ENCODE measurements around the gene ALG12. TPM values are rescaled to one million over a fixed set of nuclear protein-coding genes. Genes with fewer than 3 reads are reported as not detected.

ALG12 gene
- total and polyA plus RNA-seq, 9 donors = 3.5 to 19.2 (median 13.7) TPM

DNA sequence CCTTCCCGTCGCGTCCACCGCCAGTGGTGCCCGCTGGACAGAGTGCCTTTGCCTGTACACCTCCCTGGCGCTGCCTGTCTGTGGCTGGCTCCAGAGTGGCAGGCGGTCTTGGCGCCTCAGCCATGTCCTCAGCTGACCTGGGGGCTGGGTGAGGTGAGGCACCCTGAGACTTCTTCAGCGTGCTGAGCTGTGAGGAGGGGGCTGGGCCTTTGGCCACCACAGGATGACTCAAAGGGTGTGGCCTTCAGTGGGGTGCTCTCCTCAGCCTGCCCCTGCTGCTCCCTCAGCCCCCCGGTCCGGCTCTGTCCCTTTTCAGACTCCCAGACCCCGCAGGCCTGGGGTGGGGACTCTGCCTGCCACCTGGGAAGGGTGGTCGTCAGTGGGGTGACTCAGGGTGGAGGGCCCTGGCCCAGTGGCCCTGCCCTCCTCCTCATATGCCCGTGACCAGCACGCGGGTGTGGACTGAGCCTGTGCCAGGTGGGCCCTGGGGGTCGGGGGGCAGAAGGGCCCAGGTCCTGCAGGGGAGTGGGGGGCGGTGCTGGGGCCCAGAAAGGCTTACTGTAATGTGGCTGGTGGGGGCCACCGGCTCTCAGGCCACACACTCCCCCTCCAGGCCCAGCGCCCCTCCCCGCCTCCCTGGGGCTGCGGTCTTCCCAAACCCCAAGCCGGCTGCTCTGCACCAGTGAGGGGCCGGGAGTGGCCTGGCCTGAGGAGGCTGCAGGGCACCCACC is 16.1 kb upstream of the ALG12 start:
- H3K9me3 ChIP-seq = no peaks in the 10 kb centered on the region
- intact Hi-C loops (cut with DNase I) = loop anchor here in 3 of 4 donors (5.0 kb wide), 2 partner anchors 33 to 38 kb away; no protein-coding TSS in a partner anchor
- no peak for TF ChIP-seq POLR2A (IDR thresholded peaks at IDR 0.05)
- TF ChIP-seq, protein P1, sequence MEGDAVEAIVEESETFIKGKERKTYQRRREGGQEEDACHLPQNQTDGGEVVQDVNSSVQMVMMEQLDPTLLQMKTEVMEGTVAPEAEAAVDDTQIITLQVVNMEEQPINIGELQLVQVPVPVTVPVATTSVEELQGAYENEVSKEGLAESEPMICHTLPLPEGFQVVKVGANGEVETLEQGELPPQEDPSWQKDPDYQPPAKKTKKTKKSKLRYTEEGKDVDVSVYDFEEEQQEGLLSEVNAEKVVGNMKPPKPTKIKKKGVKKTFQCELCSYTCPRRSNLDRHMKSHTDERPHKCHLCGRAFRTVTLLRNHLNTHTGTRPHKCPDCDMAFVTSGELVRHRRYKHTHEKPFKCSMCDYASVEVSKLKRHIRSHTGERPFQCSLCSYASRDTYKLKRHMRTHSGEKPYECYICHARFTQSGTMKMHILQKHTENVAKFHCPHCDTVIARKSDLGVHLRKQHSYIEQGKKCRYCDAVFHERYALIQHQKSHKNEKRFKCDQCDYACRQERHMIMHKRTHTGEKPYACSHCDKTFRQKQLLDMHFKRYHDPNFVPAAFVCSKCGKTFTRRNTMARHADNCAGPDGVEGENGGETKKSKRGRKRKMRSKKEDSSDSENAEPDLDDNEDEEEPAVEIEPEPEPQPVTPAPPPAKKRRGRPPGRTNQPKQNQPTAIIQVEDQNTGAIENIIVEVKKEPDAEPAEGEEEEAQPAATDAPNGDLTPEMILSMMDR (IDR thresholded peaks at IDR 0.05) = no peak
- TF ChIP-seq EP300 (IDR thresholded peaks at IDR 0.05) = no peak
- DNase-seq = peak; percentile 63 to 73 (median 70)
- 74 to 81% (median 75%) methylated on average over 19 to 24 of the region's 24 CpGs for WGBS, 3 donors
- peak overlapping the region; percentile 77 to 95 for H3K27ac ChIP-seq
- H3K27me3 ChIP-seq = no peaks in the 10 kb centered on the region
- H3K4me1 ChIP-seq (ENCODE audit: insufficient read depth) = peaks cover 15% of the 10 kb centered on the region
- no peak overlapping the region for H3K4me3 ChIP-seq
- H3K36me3 ChIP-seq = no peaks in the 10 kb centered on the region

DNA sequence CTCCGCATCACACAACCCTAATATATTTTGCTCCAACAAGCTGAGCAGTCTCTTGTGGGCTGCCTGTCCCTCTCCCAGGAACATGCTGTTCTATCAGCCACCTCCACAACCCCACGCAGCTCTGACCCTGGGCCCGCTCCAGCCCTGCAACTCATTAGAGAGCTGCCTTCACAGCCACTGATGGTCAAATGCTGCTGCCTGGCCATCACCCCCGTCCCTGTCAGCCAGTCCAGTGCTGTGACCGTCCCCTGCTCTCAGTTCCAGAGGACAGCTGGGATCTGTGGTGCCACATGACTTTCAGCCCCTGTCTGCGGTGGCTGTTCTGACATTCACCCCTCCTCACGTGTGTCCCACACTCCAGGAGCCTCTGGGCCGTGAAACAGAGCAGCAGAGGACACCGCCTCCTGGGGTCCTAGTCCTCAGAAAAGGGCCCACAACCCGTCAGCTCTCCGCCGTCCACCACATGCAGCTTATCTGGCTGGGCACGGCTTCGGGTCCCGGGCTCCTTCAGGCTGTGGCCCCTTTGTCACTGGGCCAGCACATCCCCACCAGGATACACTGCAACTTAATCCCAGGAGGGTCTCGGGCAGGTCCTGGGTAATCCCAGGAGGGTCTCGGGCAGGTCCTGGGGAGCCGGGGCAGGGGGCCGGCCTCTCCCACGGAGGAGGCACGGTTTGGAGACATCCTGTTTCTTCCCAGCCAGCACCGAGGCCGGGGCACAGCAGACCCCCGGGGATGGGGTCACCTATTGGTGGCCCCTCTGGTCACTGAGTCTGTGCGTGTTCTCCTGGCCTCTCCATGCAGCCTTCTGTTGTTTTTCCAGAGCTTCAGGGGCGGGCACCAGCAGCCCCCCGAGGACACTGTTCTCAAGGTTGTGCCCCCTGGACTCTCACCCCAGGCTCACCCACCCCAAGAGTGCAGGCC is 15.3 kb upstream of the ALG12 start:
- WGBS, 3 donors = 74 to 78% (median 76%) methylated on average over 26 to 27 of the region's 27 CpGs
- TF ChIP-seq EP300 (IDR thresholded peaks at IDR 0.05) = no peak
- TF ChIP-seq POLR2A (IDR thresholded peaks at IDR 0.05) = peak; percentile 20
- TF ChIP-seq, protein P1 (IDR thresholded peaks at IDR 0.05) = no peak
- H3K9me3 ChIP-seq = no peaks in the 10 kb centered on the region
- no peaks in the 10 kb centered on the region for H3K27me3 ChIP-seq
- intact Hi-C loops (cut with DNase I) = loop anchor here in 3 of 4 donors (5.0 kb wide), 2 partner anchors 34 to 39 kb away; no protein-coding TSS in a partner anchor
- peaks cover 15% of the 10 kb centered on the region for H3K4me1 ChIP-seq (ENCODE audit: insufficient read depth)
- peak; percentile 59 to 85 (median 73) for DNase-seq
- no peak overlapping the region for H3K4me3 ChIP-seq
- H3K36me3 ChIP-seq = no peaks in the 10 kb centered on the region
- peak overlapping the region; percentile 77 to 95 for H3K27ac ChIP-seq

DNA sequence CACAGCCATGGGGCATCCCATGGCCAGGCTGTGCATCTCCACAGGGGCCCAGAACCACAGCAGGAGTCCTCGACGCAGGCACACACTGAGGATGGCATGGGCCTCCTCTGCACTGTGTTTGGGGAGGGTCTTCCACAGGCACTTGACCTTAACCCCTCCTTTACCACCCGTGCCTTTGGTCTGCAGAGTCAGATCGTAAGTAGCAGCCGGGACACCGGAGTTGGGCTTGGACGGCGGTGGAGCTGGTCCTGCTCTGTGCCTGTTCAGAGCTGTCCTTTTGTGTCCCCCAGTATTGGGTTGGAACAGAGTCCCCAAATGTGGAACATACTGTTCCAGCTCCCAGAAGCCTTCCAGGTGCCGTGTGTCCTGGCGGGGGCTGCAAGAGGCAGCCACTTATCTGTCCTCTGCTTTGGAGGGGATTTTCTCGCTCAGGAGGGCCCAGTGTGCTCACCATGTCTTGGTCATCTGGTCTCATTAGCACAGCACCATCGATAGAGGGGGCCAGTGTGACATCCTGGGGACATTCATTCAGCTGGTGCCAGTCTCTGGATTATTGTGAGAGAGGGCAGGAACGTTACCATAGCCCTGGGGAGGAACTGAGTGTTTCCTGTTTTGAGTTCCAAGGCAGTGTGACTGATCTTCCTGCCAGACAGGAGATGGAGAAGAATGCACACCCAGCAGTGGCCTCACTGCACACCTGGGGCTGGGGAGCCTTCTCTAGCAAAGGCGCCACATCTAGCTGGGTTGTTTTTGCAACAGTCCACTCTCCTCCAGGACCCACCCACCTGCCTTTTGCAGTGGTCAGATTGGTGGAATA is 12.6 kb upstream of the ALG12 start:
- TF ChIP-seq, protein P1 (IDR thresholded peaks at IDR 0.05) = no peak
- no peak for TF ChIP-seq EP300 (IDR thresholded peaks at IDR 0.05)
- TF ChIP-seq POLR2A (IDR thresholded peaks at IDR 0.05) = no peak
- H3K27ac ChIP-seq = peak overlapping the region in 1 of 2 donors; percentile 38
- intact Hi-C loops (cut with DNase I) = loop anchor here in 3 of 4 donors (2.0 to 5.0 kb wide), 3 partner anchors 36 to 280 kb away; no protein-coding TSS in a partner anchor
- H3K9me3 ChIP-seq = no peaks in the 10 kb centered on the region
- DNase-seq = peak in 2 of 5 donors; percentile 51 to 65
- H3K36me3 ChIP-seq = no peaks in the 10 kb centered on the region
- H3K4me1 ChIP-seq (ENCODE audit: insufficient read depth) = peaks cover 7% of the 10 kb centered on the region
- H3K4me3 ChIP-seq = no peak overlapping the region
- WGBS, 3 donors = 61 to 70% (median 70%) methylated on average over 14 of the region's 14 CpGs
- H3K27me3 ChIP-seq = no peaks in the 10 kb centered on the region

Measured in ovary (tissue), 9 donors.